HFF-Myc (cell line): ENCODE results near the gene SPECC1.
"Not testable (repeated sequence)": the region's sequence is repeated elsewhere in the genome, so short reads cannot be mapped to it uniquely, and the experiment has no call there.

Source experiments
- DNase-seq: peaks from one replicate; pipeline ENCODE4 v3.0.0-alpha.2; 2011; ENCODE audit warnings: low read depth; ENCODE audit errors: extremely low read depth
- H3K4me3 ChIP-seq: replicated peaks from 2 replicates; pipeline ENCODE4 v1.5.1; 2011; ENCODE audit warnings: low read depth, mild to moderate bottlenecking, control low read depth, low read length
- TF ChIP-seq, protein P1 (sequence below): IDR thresholded peaks from 2 replicates; pipeline ENCODE4 v1.5.1; 2012; ENCODE audit warnings: mild to moderate bottlenecking, low read depth, low read length, control low read depth; ENCODE audit errors: missing control alignments

The SPECC1 gene

DNA sequence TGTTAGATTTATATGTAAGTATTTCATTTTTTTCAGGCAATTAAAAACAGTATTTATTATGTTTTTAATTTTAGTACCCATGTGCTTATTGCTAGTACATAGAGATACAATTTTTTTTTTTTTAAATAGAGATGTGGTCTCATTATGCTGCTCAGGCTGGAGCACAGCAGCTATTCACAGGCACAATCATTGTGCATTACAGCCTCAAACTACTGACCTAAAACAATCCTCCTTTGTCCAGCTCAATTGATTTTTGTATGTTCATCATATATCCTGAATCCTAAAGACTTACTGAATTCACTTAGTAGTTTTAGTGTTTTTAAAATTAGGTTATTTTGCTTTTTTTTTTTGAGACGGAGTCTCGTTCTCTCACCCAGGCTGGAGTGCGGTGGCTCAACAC lies 26.3 kb downstream of the SPECC1 start:
- DNase-seq: no peak
- H3K4me3 ChIP-seq: no peak overlapping the region
- TF ChIP-seq, protein P1, sequence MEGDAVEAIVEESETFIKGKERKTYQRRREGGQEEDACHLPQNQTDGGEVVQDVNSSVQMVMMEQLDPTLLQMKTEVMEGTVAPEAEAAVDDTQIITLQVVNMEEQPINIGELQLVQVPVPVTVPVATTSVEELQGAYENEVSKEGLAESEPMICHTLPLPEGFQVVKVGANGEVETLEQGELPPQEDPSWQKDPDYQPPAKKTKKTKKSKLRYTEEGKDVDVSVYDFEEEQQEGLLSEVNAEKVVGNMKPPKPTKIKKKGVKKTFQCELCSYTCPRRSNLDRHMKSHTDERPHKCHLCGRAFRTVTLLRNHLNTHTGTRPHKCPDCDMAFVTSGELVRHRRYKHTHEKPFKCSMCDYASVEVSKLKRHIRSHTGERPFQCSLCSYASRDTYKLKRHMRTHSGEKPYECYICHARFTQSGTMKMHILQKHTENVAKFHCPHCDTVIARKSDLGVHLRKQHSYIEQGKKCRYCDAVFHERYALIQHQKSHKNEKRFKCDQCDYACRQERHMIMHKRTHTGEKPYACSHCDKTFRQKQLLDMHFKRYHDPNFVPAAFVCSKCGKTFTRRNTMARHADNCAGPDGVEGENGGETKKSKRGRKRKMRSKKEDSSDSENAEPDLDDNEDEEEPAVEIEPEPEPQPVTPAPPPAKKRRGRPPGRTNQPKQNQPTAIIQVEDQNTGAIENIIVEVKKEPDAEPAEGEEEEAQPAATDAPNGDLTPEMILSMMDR: no peak

DNA sequence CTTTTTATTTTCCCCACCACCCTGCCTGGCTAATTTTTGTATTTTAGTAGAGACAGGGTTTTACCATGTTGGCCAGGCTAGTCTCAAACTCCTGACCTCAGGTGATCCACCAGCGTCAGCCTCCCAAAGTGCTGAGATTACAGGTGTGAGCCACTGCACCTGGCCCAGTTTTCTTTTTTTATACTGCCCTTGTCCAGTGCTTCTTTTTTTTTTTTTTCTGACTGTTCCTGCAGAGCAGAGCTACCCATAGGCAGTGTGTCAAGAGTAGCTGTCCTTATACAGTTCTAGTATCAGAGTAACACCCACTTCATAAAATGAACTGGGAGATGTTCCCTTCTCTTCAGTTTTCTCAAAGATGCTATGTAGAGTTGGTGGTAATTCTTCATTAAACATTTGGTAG lies 28.1 kb downstream of the SPECC1 start:
- H3K4me3 ChIP-seq, DNase-seq: not testable (repeated sequence)

DNA sequence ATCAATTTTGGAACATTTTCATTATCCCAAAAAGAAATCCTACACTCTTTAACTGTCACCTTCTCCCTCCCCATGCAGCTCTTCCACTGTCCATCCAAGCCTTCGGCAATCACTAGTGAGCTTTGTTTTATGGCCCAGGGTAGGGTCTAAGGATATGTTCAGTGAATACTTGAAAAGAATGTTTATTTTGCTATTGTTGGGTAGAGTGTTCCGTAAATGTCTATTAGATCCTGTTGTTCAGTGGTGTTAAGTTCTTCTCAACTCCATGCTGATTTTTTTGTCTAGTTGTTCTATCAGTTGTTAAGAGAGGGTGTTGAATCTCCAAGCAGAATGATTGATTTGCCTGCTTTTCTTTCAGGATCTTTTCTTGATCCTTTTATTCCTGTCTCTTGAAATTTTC lies 29.9 kb downstream of the SPECC1 start:
- no peak overlapping the region for H3K4me3 ChIP-seq
- TF ChIP-seq, protein P1: no peak
- DNase-seq: no peak

DNA sequence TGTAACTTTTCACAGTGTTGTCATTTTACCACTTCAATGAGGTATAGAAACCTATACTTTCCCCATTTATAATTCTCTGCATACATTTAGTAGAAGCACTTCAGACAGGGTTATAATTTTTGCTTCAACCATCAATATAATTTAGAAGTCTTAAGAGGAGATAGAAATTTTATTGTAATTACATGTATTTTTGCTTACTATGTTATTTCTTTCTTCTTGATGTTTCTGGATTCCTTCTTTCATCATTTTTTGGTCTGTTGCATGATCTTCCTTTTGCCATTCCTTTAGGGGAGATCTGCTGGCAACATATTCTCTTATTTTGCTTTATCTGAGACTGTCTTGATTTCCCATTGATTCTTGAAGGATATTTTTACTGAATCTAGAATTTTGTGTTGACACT lies 31.1 kb downstream of the SPECC1 start:
- TF ChIP-seq, protein P1: no peak
- H3K4me3 ChIP-seq: no peak overlapping the region

DNA sequence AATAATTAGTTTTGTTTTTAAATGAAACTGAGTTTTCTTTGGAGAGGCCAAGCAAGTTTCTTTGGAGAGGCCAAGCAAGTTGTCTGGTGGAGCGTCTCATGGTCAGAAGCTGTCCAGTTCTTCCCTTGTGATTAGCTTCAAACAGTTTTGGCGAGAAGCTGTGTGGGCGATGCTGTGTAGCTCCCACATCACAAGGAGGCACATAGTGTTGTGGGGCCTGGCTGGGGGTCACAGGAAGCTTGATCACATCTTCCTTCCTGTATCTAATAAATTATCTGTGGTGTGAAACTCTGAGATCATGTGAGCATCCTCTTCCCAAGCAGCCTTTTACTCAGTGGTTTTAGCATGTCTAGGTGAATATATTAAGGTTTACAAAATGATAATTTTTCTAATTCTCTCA lies 33.9 kb downstream of the SPECC1 start:
- DNase-seq: no peak
- no peak overlapping the region for H3K4me3 ChIP-seq
- TF ChIP-seq, protein P1: no peak

More for the DNA sequence above, 31.1 kb downstream of the SPECC1 start:
- no peak for DNase-seq

DNA sequence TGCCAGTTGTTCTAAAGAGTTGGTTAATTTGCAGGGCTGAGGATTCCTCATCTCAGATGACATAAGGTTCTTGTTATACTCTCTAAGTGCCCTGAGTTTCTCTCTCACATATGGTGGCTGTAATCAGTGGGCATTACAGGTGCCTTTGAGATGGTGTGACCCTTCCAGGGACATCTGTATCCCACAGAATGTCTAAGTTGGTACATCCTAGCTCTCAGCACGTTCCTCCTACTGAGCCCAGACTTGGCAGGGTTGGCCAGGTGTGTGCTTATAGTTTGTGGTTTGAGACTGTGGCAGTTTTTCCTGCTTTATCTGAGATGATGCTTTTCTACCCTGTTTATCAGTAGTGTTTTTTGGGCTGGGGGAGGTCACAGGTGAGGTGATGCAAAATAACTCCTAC lies 36.3 kb downstream of the SPECC1 start:
- TF ChIP-seq, protein P1: no peak
- DNase-seq: no peak
- no peak overlapping the region for H3K4me3 ChIP-seq

DNA sequence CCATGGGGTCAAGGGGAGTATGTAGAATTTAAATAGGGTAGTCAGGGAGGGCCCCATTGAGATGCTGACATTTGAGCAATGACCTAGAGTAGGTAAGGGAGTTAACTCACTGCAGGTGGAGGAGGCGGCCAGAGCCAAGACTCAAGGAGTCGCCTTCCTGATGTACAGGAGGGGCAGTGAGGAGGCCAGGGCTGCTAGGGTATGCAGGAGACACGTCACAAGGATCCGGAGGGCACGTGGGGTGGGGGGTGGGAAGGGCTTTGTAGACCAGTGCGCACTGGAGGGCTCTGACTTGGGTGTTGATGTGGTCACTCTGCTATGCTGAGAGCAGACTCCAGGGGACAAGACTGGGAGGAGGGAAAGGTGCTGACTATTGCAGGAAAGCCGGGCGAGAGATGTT lies 37.5 kb downstream of the SPECC1 start:
- no peak overlapping the region for H3K4me3 ChIP-seq
- TF ChIP-seq, protein P1: no peak
- DNase-seq: no peak

DNA sequence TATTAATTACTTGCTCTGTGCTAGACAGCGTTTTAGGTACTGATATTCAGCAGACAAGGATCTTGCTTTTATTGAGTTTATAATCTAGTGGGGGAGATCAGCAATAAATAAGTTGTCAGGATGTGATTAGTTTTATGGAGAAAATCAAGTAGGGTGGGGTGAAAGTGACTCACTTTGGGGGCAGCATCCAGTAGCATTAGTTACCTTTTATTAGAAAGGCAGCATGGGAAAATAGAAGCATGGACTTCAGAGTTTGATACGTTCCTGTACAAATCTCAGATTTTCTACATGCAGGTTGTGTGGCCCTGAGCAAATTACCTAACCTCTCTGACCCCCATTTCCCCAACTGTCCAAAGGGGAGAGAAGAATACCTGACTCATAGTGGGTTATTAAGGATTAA lies 42.5 kb downstream of the SPECC1 start:
- no peak for DNase-seq
- TF ChIP-seq, protein P1: no peak
- H3K4me3 ChIP-seq: no peak overlapping the region
